Lower leg skin (tissue), 3 donors: ENCODE measurements around the gene PILRB.

Experiments
- CTCF ChIP-seq, 3 donors: fragments of 450-650 bp; IDR thresholded peaks; one replicate each; pipeline ENCODE4 v1.5.1; 2016; ENCODE audit warnings: antibody characterized with exemption in 3 of 3, mild to moderate bottlenecking in 3 of 3, moderate library complexity in 2 of 3
- POLR2A ChIP-seq, 2 donors: fragments of 450-650 bp; IDR thresholded peaks; one replicate each; pipeline ENCODE4 v1.6.1; 2016 to 2017; ENCODE audit warnings: antibody characterized with exemption in 2 of 2, mild to moderate bottlenecking in 1 of 2, moderate library complexity in 1 of 2

DNA sequence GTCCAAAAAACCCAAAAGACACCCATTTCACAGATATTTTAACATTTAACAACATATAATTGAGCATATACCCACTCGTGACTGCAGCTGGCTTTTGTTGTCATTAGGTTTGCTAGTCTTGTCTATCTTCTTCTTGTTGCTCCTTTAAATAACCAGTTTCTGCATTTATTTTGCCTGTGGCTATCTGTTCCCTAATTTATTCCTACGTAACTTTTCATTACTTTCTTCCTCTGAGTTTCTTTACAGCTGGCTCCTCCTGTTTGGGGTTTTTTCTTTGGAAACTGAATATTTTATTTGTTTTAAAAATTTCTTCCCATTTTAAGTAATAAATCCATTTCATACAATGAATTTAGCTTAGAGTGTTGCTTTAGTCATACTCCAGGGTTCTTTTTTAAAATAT is 29.8 kb downstream of the PILRB start:
- TF ChIP-seq POLR2A (IDR thresholded peaks at IDR 0.05) (no peak), CTCF (IDR thresholded peaks at IDR 0.05) (no peak)
